GM23338 (cell line): ENCODE measurements around the gene GRIK4. TPM values are rescaled to one million over a fixed set of nuclear protein-coding genes. Genes with fewer than 3 reads are reported as not detected.
A peak's percentile ranks its signal among the peaks of the same experiment; 100 is the strongest.

Experiments used
- ATAC-seq: fragments of 200-7000 bp; cut with Tn5 transposase; 3 replicates; pipeline ENCODE4 v1.9.1; 2020
- DNase-seq: peaks from one replicate; pipeline ENCODE4 v3.0.0-alpha.2; 2015; ENCODE audit warnings: low spot score
- H2AFZ ChIP-seq: fragments of 200-600 bp; sonication (generic); 2 replicates; pipeline ENCODE4 v1.8.0; 2016; ENCODE audit warnings: antibody characterized with exemption, mild to moderate bottlenecking, moderate library complexity
- H3F3A ChIP-seq: fragments of 200-600 bp; sonication (generic); replicated peaks from 2 replicates; pipeline ENCODE4 v1.8.0; 2017; ENCODE audit warnings: antibody characterized with exemption, mixed run types, low read depth
- H3K27ac ChIP-seq: fragments of 200-600 bp; sonication (generic); 2 replicates; pipeline ENCODE4 v1.6.1; 2016; ENCODE audit warnings: low read depth
- H3K27me3 ChIP-seq: fragments of 200-600 bp; sonication (generic); 2 replicates; pipeline ENCODE4 v1.8.0; 2016; ENCODE audit warnings: mild to moderate bottlenecking, mixed run types, moderate library complexity; ENCODE audit not compliant: insufficient read depth
- H3K36me3 ChIP-seq: fragments of 200-600 bp; sonication (generic); 2 replicates; pipeline ENCODE4 v1.8.0; 2016; ENCODE audit warnings: mild to moderate bottlenecking; ENCODE audit not compliant: insufficient read depth
- H3K4me1 ChIP-seq: fragments of 200-600 bp; sonication (generic); 2 replicates; pipeline ENCODE4 v1.8.0; 2016; ENCODE audit warnings: mild to moderate bottlenecking, moderate library complexity; ENCODE audit not compliant: insufficient read depth
- H3K4me2 ChIP-seq: fragments of 200-600 bp; sonication (generic); 2 replicates; pipeline ENCODE4 v1.7.1; 2017; ENCODE audit warnings: mixed run types
- H3K4me3 ChIP-seq: fragments of 200-600 bp; sonication (generic); 2 replicates; pipeline ENCODE4 v1.6.1; 2016; ENCODE audit warnings: mixed run types
- H3K79me2 ChIP-seq: fragments of 200-600 bp; sonication (generic); replicated peaks from 2 replicates; pipeline ENCODE4 v1.8.0; 2017; ENCODE audit warnings: mild to moderate bottlenecking; ENCODE audit not compliant: insufficient read depth
- H3K9me2 ChIP-seq: fragments of 200-600 bp; sonication (generic); 2 replicates; pipeline ENCODE4 v1.8.0; 2017; ENCODE audit not compliant: insufficient read depth
- H4K20me1 ChIP-seq: fragments of 200-600 bp; sonication (generic); replicated peaks from 2 replicates; pipeline ENCODE4 v1.8.0; 2017; ENCODE audit warnings: mild to moderate bottlenecking; ENCODE audit not compliant: insufficient read depth
- H3K27ac Mint-ChIP-seq: 2 replicates; pipeline ENCODE4 v1.8.0; 2020; ENCODE audit warnings: inconsistent platforms, mild to moderate bottlenecking, moderate library complexity, mixed read lengths
- H3K27me3 Mint-ChIP-seq: 3 replicates; pipeline ENCODE4 v1.8.0; 2022; ENCODE audit warnings: low read depth, mild to moderate bottlenecking, moderate library complexity, mixed read lengths, inconsistent platforms; ENCODE audit not compliant: insufficient read depth, poor library complexity
- H3K36me3 Mint-ChIP-seq: 3 replicates; pipeline ENCODE4 v1.8.0; 2021; ENCODE audit warnings: low read depth, mild to moderate bottlenecking, inconsistent platforms, moderate library complexity, mixed read lengths
- H3K4me1 Mint-ChIP-seq: 3 replicates; pipeline ENCODE4 v1.8.0; 2020; ENCODE audit warnings: mild to moderate bottlenecking, inconsistent platforms, mixed read lengths
- H3K4me3 Mint-ChIP-seq: 3 replicates; pipeline ENCODE4 v1.8.0; 2021; ENCODE audit warnings: moderate library complexity, mild to moderate bottlenecking, inconsistent platforms, mixed read lengths
- H3K9me3 Mint-ChIP-seq: 3 replicates; pipeline ENCODE4 v1.8.0; 2020; ENCODE audit warnings: moderate library complexity, mild to moderate bottlenecking, inconsistent platforms, mixed read lengths
- EZH2 ChIP-seq: fragments of 200-600 bp; sonication (generic); IDR thresholded peaks from one replicate; pipeline ENCODE4 v1.8.0; 2017; ENCODE audit warnings: antibody characterized with exemption, mild to moderate bottlenecking, low read depth; ENCODE audit not compliant: unreplicated experiment
- JUNB ChIP-seq: IDR thresholded peaks from one replicate; pipeline ENCODE4 v1.6.1; 2016; ENCODE audit warnings: antibody characterized with exemption; ENCODE audit not compliant: unreplicated experiment
- NANOG ChIP-seq: IDR thresholded peaks from 2 replicates; pipeline ENCODE4 v1.6.1; 2016; ENCODE audit warnings: antibody characterized with exemption, borderline replicate concordance
- STAT1 ChIP-seq: IDR thresholded peaks from one replicate; pipeline ENCODE4 v1.6.1; 2016; ENCODE audit warnings: antibody characterized with exemption; ENCODE audit not compliant: unreplicated experiment
- ZNF114 ChIP-seq: fragments of 250-450 bp; sonication (Bioruptor Pico); IDR thresholded peaks from 2 replicates; pipeline ENCODE4 v1.5.0; 2020; ENCODE audit warnings: mild to moderate bottlenecking, moderate library complexity
- ZNF331 ChIP-seq: fragments of 250-450 bp; sonication (Bioruptor Pico); IDR thresholded peaks from 2 replicates; pipeline ENCODE4 v1.5.0; 2020; ENCODE audit warnings: low read depth, mild to moderate bottlenecking, moderate library complexity
- polyA plus RNA-seq: library from polyadenylated mRNA; unstranded; fragments of >200 nt; fragmentation: Nextera tagmentation; extraction: Ambion mirVana; gene quantifications from 2 replicates; pipeline ENCODE4 v1.2.1, GENCODE V29; 2016
- total RNA-seq: library from RNA; depleted of rRNA; stranded (reverse); fragments of >200 nt; shearing (Covaris generic); gene quantifications from 2 replicates; pipeline ENCODE4 v1.2.3, GENCODE V29; 2014
- TF ChIP-seq, protein P1 (sequence below): IDR thresholded peaks from 2 replicates; pipeline ENCODE4 v1.6.1; 2016; ENCODE audit warnings: antibody characterized with exemption
- TF ChIP-seq, protein P2 (sequence below): fragments of 250-450 bp; sonication (Bioruptor Pico); IDR thresholded peaks from 2 replicates; pipeline ENCODE4 v1.5.0; 2020; ENCODE audit warnings: mild to moderate bottlenecking, moderate library complexity
- TF ChIP-seq, protein P3 (sequence below): IDR thresholded peaks from one replicate; pipeline ENCODE4 v1.6.1; 2018; ENCODE audit warnings: antibody characterized with exemption; ENCODE audit not compliant: unreplicated experiment
- TF ChIP-seq, protein P4 (sequence below), 2 experiments: fragments of 200-600 bp in 1 of 2; sonication (generic) in 1 of 2; conservative IDR thresholded peaks; 2 replicates each; pipeline versions ENCODE4 v1.5.1 to v1.6.1; 2016 to 2017; ENCODE audit warnings: antibody characterized with exemption in 2 of 2, low read depth in 2 of 2, mild to moderate bottlenecking in 2 of 2, moderate library complexity in 1 of 2

GRIK4 gene
- total and polyA plus RNA-seq, 2 experiments from 2014 or later = 0.63 to 2.2 TPM

DNA sequence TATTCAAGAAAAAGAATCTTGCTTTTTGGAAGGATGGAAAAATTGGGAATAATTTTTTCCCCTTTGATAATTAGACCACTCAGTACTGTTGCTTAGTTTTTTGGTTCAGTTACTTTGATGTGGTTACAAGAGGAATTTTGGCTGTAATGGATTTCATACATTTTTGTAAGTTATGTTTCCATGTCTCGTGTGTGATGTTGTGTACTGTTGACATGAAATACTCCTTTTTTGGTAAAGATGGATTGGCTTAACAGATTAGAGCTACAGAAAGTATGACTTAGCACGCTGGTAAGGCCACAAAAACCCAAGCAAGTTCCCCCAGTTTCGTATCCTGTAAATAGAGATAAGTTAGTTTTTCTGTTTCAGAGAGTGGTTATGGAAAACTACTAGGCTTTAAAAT, 524.2 kb downstream of the GRIK4 start:
- TF ChIP-seq JUNB (no peak), STAT1 (no peak), ZNF114 (CRISPR knock-in tag) (no peak), NANOG (no peak), EZH2 (no peak), ZNF331 (no peak)
- TF ChIP-seq, protein P1, sequence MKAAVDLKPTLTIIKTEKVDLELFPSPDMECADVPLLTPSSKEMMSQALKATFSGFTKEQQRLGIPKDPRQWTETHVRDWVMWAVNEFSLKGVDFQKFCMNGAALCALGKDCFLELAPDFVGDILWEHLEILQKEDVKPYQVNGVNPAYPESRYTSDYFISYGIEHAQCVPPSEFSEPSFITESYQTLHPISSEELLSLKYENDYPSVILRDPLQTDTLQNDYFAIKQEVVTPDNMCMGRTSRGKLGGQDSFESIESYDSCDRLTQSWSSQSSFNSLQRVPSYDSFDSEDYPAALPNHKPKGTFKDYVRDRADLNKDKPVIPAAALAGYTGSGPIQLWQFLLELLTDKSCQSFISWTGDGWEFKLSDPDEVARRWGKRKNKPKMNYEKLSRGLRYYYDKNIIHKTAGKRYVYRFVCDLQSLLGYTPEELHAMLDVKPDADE = no peak
- TF ChIP-seq, protein P2, sequence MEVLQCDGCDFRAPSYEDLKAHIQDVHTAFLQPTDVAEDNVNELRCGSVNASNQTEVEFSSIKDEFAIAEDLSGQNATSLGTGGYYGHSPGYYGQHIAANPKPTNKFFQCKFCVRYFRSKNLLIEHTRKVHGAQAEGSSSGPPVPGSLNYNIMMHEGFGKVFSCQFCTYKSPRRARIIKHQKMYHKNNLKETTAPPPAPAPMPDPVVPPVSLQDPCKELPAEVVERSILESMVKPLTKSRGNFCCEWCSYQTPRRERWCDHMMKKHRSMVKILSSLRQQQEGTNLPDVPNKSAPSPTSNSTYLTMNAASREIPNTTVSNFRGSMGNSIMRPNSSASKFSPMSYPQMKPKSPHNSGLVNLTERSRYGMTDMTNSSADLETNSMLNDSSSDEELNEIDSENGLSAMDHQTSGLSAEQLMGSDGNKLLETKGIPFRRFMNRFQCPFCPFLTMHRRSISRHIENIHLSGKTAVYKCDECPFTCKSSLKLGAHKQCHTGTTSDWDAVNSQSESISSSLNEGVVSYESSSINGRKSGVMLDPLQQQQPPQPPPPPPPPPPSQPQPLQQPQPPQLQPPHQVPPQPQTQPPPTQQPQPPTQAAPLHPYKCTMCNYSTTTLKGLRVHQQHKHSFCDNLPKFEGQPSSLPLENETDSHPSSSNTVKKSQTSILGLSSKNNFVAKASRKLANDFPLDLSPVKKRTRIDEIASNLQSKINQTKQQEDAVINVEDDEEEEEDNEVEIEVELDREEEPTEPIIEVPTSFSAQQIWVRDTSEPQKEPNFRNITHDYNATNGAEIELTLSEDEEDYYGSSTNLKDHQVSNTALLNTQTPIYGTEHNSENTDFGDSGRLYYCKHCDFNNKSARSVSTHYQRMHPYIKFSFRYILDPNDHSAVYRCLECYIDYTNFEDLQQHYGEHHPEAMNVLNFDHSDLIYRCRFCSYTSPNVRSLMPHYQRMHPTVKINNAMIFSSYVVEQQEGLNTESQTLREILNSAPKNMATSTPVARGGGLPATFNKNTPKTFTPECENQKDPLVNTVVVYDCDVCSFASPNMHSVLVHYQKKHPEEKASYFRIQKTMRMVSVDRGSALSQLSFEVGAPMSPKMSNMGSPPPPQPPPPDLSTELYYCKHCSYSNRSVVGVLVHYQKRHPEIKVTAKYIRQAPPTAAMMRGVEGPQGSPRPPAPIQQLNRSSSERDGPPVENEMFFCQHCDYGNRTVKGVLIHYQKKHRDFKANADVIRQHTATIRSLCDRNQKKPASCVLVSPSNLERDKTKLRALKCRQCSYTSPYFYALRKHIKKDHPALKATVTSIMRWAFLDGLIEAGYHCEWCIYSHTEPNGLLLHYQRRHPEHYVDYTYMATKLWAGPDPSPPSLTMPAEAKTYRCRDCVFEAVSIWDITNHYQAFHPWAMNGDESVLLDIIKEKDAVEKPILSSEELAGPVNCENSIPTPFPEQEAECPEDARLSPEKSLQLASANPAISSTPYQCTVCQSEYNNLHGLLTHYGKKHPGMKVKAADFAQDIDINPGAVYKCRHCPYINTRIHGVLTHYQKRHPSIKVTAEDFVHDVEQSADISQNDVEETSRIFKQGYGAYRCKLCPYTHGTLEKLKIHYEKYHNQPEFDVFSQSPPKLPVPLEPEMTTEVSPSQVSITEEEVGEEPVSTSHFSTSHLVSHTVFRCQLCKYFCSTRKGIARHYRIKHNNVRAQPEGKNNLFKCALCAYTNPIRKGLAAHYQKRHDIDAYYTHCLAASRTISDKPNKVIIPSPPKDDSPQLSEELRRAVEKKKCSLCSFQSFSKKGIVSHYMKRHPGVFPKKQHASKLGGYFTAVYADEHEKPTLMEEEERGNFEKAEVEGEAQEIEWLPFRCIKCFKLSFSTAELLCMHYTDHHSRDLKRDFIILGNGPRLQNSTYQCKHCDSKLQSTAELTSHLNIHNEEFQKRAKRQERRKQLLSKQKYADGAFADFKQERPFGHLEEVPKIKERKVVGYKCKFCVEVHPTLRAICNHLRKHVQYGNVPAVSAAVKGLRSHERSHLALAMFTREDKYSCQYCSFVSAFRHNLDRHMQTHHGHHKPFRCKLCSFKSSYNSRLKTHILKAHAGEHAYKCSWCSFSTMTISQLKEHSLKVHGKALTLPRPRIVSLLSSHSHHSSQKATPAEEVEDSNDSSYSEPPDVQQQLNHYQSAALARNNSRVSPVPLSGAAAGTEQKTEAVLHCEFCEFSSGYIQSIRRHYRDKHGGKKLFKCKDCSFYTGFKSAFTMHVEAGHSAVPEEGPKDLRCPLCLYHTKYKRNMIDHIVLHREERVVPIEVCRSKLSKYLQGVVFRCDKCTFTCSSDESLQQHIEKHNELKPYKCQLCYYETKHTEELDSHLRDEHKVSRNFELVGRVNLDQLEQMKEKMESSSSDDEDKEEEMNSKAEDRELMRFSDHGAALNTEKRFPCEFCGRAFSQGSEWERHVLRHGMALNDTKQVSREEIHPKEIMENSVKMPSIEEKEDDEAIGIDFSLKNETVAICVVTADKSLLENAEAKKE (CRISPR knock-in tag) = no peak
- TF ChIP-seq, protein P3, sequence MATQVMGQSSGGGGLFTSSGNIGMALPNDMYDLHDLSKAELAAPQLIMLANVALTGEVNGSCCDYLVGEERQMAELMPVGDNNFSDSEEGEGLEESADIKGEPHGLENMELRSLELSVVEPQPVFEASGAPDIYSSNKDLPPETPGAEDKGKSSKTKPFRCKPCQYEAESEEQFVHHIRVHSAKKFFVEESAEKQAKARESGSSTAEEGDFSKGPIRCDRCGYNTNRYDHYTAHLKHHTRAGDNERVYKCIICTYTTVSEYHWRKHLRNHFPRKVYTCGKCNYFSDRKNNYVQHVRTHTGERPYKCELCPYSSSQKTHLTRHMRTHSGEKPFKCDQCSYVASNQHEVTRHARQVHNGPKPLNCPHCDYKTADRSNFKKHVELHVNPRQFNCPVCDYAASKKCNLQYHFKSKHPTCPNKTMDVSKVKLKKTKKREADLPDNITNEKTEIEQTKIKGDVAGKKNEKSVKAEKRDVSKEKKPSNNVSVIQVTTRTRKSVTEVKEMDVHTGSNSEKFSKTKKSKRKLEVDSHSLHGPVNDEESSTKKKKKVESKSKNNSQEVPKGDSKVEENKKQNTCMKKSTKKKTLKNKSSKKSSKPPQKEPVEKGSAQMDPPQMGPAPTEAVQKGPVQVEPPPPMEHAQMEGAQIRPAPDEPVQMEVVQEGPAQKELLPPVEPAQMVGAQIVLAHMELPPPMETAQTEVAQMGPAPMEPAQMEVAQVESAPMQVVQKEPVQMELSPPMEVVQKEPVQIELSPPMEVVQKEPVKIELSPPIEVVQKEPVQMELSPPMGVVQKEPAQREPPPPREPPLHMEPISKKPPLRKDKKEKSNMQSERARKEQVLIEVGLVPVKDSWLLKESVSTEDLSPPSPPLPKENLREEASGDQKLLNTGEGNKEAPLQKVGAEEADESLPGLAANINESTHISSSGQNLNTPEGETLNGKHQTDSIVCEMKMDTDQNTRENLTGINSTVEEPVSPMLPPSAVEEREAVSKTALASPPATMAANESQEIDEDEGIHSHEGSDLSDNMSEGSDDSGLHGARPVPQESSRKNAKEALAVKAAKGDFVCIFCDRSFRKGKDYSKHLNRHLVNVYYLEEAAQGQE = no peak
- TF ChIP-seq, protein P4, sequence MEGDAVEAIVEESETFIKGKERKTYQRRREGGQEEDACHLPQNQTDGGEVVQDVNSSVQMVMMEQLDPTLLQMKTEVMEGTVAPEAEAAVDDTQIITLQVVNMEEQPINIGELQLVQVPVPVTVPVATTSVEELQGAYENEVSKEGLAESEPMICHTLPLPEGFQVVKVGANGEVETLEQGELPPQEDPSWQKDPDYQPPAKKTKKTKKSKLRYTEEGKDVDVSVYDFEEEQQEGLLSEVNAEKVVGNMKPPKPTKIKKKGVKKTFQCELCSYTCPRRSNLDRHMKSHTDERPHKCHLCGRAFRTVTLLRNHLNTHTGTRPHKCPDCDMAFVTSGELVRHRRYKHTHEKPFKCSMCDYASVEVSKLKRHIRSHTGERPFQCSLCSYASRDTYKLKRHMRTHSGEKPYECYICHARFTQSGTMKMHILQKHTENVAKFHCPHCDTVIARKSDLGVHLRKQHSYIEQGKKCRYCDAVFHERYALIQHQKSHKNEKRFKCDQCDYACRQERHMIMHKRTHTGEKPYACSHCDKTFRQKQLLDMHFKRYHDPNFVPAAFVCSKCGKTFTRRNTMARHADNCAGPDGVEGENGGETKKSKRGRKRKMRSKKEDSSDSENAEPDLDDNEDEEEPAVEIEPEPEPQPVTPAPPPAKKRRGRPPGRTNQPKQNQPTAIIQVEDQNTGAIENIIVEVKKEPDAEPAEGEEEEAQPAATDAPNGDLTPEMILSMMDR (conservative IDR thresholded peaks at IDR 0.05; ENCODE audit: low read depth in 2 of 2) = no peak

More for the DNA sequence above, 524.2 kb downstream of the GRIK4 start:
- Histone ChIP-seq H3K9me2 (no peaks in the 10 kb centered on the region), H2AFZ (no peak overlapping the region), H3K27ac (no peak overlapping the region), H3K27me3 (no peaks in the 10 kb centered on the region), H4K20me1 (no peaks in the 10 kb centered on the region), H3K79me2 (peaks cover 63% of the 10 kb centered on the region), H3K4me1 (peaks cover 31% of the 10 kb centered on the region), H3K36me3 (no peaks in the 10 kb centered on the region), H3F3A (no peaks in the 10 kb centered on the region), H3K4me2 (no peak overlapping the region; the same call in 1 of the 2 replicates), H3K4me3 (no peak overlapping the region)
- DNase-seq = no peak
- ATAC-seq = no peak
- H3K9me3 Mint-ChIP-seq = no peaks in the 10 kb centered on the region
- peaks cover 2% of the 10 kb centered on the region for H3K27me3 Mint-ChIP-seq
- H3K27ac Mint-ChIP-seq = peak overlapping the region; percentile 57; the same call in 1 of the 2 replicates
- peaks cover 45% of the 10 kb centered on the region for H3K4me1 Mint-ChIP-seq
- H3K36me3 Mint-ChIP-seq = no peaks in the 10 kb centered on the region
- H3K4me3 Mint-ChIP-seq = no peak overlapping the region
